GM19372 (cell line): ENCODE results near the gene ENAH.
A peak's percentile ranks its signal among the peaks of the same experiment; 100 is the strongest.
"Not testable (repeated sequence)": the region's sequence is repeated elsewhere in the genome, so short reads cannot be mapped to it uniquely, and the experiment has no call there.

ENCODE experiments used
- ATAC-seq: cut with Tn5 transposase; IDR thresholded peaks from one replicate; pipeline ENCODE4 v1.9.1; 2021; ENCODE audit warnings: mild to moderate bottlenecking, low read depth, moderate library complexity; ENCODE audit not compliant: unreplicated experiment

The ENAH gene

GRCh38 chr1:225677350-225678124 is 24.6 kb upstream of the ENAH start:
- no peak for ATAC-seq

GRCh38 chr1:225674381-225674780 is 21.5 kb upstream of the ENAH start:
- no peak for ATAC-seq

DNA sequence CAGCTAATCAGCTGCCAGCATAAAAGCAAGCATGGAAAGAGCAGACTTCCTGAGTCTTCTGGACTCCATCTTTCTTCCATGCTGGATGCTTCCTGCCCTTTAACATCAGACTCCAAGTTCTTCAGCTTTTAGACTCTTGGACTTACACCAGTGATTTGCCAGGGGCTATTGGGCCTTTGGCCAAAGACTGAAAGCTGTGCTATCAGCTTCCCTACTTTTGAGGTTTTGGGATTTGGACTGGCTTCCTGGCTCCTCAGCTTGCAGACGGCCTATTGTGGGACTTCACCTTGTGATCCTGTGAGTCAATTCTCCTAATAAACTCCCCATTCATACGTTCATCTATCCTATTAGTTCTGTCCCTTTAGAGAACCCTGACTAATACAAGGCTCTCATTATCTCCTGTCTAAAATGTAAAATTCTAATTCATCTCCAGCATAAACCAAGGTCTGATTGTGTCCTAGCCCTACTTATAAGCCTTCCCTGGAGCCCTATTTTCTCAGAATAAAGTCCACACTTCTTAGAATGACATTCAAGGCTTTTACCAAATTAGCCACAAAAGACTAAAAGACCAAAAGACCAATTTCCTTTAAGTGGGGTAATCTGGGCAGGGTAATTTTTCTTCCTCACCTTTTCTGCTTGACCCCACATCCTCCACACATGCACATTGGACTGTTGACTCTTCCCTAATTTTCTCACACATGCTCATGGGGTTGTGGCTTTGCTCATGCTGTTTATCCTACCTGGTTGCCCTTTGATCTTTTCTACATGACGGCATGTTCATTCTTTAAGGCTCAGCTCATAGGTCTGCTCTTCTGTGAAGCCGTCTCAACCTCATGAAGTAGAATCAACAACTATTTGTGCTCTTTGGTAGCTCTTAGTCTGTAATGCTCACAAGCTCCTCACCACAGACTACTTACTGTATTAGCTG is 18.1 kb upstream of the ENAH start:
- no peak for ATAC-seq

- no peak for ATAC-seq
Measured at GRCh38 chr1:225670356-225670755, 17.4 kb upstream of the ENAH start.

- no peak for ATAC-seq
Measured at GRCh38 chr1:225668222-225668621, 15.3 kb upstream of the ENAH start.

- ATAC-seq: no peak
Measured at GRCh38 chr1:225667362-225667761, 14.4 kb upstream of the ENAH start.

DNA sequence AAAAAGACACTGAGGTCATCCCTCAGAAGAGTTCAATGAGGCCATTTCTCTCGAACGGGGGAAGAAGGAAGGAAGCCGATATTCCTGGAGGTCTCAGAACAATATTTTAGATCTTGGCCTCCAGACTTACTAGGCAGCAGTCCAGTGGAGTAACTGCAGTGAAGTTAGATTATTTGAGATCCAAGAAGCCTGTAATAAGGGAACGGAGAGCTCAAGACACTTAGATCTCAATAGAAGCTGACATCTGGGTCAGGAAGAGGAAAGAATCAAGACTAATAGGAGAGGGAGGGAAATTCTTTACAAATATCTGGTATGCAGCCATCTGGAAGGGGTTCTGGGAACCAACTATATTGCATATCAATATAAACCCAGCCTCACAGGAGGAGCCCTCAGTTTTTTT is 13.6 kb upstream of the ENAH start:
- ATAC-seq: no peak

GRCh38 chr1:225664762-225665161 is 11.8 kb upstream of the ENAH start:
- no peak for ATAC-seq

DNA sequence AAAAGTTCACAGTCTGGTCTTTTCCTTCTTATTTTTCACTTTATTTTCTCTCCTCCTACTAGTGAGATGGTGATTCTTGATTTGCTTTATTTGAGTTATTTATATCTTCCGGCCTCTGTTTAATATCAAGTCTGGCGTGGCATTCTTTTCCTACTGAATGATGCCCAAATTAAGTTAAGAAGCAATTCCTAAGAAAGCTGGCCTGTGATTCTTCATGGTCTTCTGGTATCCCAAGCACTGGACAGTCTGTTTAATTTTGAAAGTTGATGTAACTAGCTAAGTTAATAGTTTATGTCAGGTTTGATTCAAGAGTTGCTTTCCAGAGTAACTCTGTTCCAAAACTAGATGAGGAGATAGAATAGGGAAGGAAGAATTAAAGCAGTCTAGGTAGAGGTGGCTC is 9.2 kb upstream of the ENAH start:
- ATAC-seq: no peak

GRCh38 chr1:225660544-225660946 is 7.6 kb upstream of the ENAH start:
- ATAC-seq: peak; percentile 61

DNA sequence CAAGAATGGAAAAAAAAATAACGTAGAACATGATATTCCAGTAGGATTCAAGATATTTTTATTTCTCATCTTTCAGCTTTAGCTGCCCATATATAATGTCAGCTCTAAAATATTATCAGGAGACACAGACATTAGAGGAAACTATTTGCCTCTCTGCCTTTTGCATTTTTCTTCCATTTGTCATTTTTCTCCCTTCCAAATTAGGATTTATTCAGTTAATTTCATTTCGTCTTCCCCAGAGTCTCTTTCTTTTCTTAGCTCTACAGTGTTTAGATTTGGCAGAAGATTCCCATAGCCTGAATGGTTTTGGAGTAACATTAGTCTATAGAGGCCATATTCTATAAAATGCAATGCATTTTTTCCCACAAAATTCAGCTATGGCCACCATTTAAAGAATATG is 5.1 kb upstream of the ENAH start:
- no peak for ATAC-seq

DNA sequence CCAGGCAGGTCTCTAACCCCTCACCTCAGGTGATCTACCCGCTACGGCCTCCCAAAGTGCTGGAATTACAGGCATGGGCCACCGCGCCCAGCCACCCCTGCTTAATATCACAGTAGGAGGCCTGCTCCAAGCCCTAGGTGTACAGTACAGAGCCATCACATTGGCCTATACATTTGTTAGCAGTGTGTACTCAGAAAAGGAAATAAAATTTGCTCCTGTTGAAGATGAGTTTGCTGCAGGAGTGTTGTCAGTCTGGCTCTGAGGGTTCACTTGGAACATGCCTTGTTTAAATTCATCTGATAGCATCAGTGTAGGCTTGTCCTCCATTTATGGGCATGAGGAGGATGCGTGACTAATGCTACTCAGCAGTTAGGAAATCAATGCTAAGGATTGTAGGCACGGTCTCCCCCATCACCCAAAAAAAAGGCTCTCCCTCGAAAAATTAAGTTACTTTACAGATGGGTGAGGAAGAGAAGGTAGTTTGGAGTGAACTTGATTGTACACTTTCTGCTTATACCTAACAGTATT is 4.6 kb upstream of the ENAH start:
- no peak for ATAC-seq

DNA sequence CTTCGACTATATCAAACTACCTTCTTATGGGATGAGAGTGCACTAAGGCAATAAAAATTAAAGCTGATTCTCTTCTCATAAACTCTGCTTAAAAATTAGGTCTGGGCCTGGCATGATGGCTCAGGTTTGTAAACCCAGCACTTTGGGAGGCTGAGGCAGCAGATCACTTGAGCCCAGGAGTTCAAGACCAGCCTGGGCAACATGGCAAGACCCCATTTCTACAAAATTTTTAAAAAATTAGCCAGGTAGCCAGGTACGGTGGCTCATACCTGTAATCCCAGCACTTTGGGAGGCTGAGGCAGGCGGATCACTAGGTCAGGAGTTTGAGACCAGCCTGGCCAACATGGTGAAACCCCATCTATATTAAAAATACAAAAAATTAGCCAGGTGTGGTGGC is 3.3 kb upstream of the ENAH start:
- ATAC-seq: not testable (repeated sequence)

DNA sequence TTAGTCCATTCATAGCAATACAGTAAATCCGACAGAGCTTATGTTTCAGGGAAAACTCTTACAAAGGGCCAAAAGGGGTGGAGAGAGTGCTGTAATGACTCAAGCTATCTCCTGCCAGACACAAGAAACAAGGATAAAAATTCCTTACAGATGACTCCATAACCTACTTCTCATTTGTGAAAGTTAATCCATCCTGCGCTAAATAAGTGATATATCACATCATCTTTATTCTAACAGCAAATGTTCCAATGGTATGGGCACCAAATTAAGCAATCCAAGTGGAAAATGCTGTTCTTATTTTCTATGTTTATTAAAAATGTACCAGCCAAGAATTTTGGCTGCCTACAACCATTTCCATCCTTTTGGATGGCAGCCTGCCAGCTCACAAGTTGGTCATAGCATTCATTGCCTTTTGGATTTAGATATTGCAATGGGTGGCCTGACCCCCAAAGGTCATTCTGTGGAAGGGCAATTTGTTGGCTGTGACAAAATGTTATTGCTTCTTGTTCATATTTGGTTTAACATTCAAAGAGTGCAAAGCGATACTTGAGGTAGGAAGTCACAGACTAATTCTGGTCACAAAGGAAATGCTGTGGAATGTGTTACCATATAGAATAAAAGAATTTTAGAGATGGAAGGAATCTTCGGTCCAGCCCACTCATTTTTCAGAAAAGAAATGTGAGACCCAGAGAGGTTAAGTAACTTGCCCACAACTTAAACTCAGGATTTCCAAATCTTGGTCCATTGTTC is 2.8 kb upstream of the ENAH start:
- ATAC-seq: no peak

GRCh38 chr1:225654688-225655508 is 2.0 kb upstream of the ENAH start:
- no peak for ATAC-seq

DNA sequence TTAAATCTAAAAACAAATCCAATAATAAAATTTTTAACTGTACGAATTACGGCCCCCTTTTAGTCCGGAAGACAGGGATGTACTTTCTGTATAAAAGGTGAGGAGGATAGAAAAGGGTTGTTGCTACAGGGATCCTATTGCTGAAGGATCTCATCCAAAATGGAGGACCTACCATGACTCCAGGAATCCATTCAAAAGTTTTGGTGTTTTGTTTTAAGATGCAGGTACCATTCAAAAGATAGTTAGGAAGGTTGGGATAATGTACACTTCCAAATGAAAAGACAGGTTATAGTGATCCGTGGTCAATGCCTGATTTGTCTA is 1.3 kb upstream of the ENAH start:
- no peak for ATAC-seq

- ATAC-seq: peak; percentile 29
Measured at GRCh38 chr1:225653463-225654276, 747 bp upstream of the ENAH start.

DNA sequence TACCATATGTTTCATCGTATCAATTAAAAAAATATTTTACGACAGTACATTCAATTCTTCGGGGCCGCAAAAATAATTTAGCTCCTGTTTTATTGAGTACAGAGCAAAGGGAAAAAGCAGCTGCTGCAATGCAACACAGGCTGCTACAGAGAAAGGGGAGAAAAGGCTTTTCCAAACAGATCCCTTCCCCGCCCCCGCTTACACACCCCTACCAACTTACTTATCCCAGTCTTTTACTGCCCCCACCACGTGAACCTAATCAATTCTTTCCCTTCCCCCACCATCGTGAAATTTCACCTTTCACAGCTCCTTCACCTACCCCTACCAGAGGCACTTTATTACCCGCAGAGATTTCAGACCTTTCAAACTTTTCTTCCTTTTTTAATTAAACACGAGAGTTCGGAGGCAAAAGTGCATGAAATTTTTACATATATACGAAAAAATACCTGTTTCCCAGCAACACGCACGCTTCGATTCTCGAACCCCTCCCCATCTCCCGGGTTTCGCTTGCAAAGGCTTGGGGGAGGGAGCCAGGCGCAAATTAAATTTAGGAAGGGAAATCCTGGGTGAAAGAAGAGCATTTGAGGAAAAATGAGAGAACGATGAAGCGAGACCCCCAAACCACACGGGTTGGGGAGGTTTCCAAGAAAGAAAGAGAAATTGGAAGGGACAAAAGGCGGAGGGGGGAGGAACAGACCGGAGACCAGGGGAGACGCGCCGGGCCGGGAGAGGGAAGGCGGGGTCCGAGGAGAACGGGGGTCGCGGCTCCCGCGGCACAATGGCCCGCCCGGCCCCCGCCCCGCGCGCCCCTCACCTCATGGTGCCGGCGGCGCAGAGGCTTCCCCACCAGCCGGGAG is 823 bp downstream of the ENAH start:
- ATAC-seq: no peak
